Activated naive CD4-positive, alpha-beta T cell treated with anti-CD3 and anti-CD28 coated beads for 36 hours (primary cell): ENCODE measurements around the gene ZNF365. TPM values are rescaled to one million over a fixed set of nuclear protein-coding genes. Genes with fewer than 3 reads are reported as not detected.
"Not testable (repeated sequence)": the region's sequence is repeated elsewhere in the genome, so short reads cannot be mapped to it uniquely, and the experiment has no call there.

Source experiments
- CTCF ChIA-PET: fragments of 350-600 bp; sonication (Branson Sonifier 250); formaldehyde crosslinking; loops from one replicate; lab custom pipeline; 2021; ENCODE audit warnings: antibody characterized with exemption; lab: Charles Lee
- DNase-seq: peaks from one replicate; pipeline ENCODE4 v3.0.0-alpha.2; 2020
- H3K27ac Mint-ChIP-seq: one replicate; pipeline ENCODE4 v1.8.0; 2021; ENCODE audit warnings: mild to moderate bottlenecking, mixed read lengths
- H3K27me3 Mint-ChIP-seq: one replicate; pipeline ENCODE4 v1.8.0; 2021; ENCODE audit warnings: low read depth, mixed read lengths
- H3K36me3 Mint-ChIP-seq: one replicate; pipeline ENCODE4 v1.8.0; 2021; ENCODE audit warnings: low read depth, mixed read lengths
- H3K4me1 Mint-ChIP-seq: one replicate; pipeline ENCODE4 v1.8.0; 2021; ENCODE audit warnings: low read depth, mixed read lengths
- H3K4me3 Mint-ChIP-seq: one replicate; pipeline ENCODE4 v1.8.0; 2021; ENCODE audit warnings: mild to moderate bottlenecking, moderate library complexity, mixed read lengths
- H3K9me3 Mint-ChIP-seq: one replicate; pipeline ENCODE4 v1.8.0; 2021; ENCODE audit warnings: mixed read lengths
- intact Hi-C: fragments of 100-400 bp; cut with micrococcal nuclease; formaldehyde crosslinking; loops from one replicate; pipeline ENCODE4 v1.15.1; 2023
- total RNA-seq, 2 experiments: library from RNA; stranded (reverse); gene quantifications; one replicate each; pipeline ENCODE4 v1.2.3, GENCODE V29; 2021

Gene ZNF365
- total RNA-seq, 2 experiments from 2014 or later, result 0.10 TPM; not detected in 1

- intact Hi-C loops, result no loop called here
- DNase-seq, result no peak
- Mint-ChIP-seq H3K4me3 (no peak overlapping the region), H3K36me3 (no peaks in the 10 kb centered on the region), H3K9me3 (no peaks in the 10 kb centered on the region), H3K4me1 (no peaks in the 10 kb centered on the region), H3K27ac (no peak overlapping the region), H3K27me3 (peaks cover 12% of the 10 kb centered on the region)
- CTCF ChIA-PET, result no interaction called here
Measured at GRCh38 chr10:62399211-62399610, 25.0 kb downstream of the ZNF365 start.

- no peak for DNase-seq
- peaks cover 9% of the 10 kb centered on the region for H3K27me3 Mint-ChIP-seq
- intact Hi-C loops, result no loop called here
- H3K9me3 Mint-ChIP-seq, result peaks cover 2% of the 10 kb centered on the region
- CTCF ChIA-PET, result no interaction called here
- H3K27ac Mint-ChIP-seq, result no peak overlapping the region
- H3K4me1 Mint-ChIP-seq, result no peaks in the 10 kb centered on the region
- no peak overlapping the region for H3K4me3 Mint-ChIP-seq
- H3K36me3 Mint-ChIP-seq, result peaks cover 2% of the 10 kb centered on the region
Measured at GRCh38 chr10:62402508-62402907, 28.3 kb downstream of the ZNF365 start.

DNA sequence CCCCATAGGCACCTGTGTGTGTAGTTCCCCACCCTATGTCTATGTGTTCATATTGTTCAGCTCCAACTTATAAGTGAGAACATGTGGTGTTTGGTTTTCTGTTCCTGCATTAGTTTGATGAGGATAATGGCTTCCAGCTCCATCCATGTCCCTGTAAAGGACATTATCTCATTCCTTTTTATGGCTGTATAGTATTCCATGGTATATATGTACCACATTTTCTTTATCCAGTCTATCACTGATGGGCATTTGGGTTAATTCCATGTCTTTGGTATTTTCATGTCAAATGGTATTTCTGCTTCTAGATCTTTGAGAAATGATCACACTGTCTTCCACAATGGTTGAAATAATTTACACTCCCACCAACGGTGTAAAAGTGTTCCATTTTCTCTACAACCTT is 36.4 kb downstream of the ZNF365 start:
- H3K27ac Mint-ChIP-seq, H3K36me3 Mint-ChIP-seq, H3K4me3 Mint-ChIP-seq, DNase-seq, H3K4me1 Mint-ChIP-seq, intact Hi-C loops: not testable (repeated sequence)
- Mint-ChIP-seq H3K9me3 (peaks cover 15% of the 10 kb centered on the region), H3K27me3 (peaks cover 15% of the 10 kb centered on the region)
- CTCF ChIA-PET, result interaction anchor here (1.8 kb wide), 1 partner anchor 146 kb away, joined by 5 read pairs; no protein-coding TSS in a partner anchor

- H3K4me3 Mint-ChIP-seq, H3K27ac Mint-ChIP-seq, H3K36me3 Mint-ChIP-seq, DNase-seq, H3K4me1 Mint-ChIP-seq, intact Hi-C loops: not testable (repeated sequence)
- Mint-ChIP-seq H3K27me3 (peaks cover 16% of the 10 kb centered on the region), H3K9me3 (peaks cover 15% of the 10 kb centered on the region)
- CTCF ChIA-PET, result interaction anchor here (1.8 kb wide), 1 partner anchor 146 kb away, joined by 5 read pairs; no protein-coding TSS in a partner anchor
Measured at GRCh38 chr10:62410934-62411333, 36.8 kb downstream of the ZNF365 start.

GRCh38 chr10:62413048-62413447 is 38.9 kb downstream of the ZNF365 start:
- peaks cover 5% of the 10 kb centered on the region for H3K36me3 Mint-ChIP-seq
- peaks cover 10% of the 10 kb centered on the region for H3K9me3 Mint-ChIP-seq
- H3K27ac Mint-ChIP-seq, result no peak overlapping the region
- DNase-seq, result no peak
- H3K27me3 Mint-ChIP-seq, result peaks cover 24% of the 10 kb centered on the region
- no peak overlapping the region for H3K4me3 Mint-ChIP-seq
- H3K4me1 Mint-ChIP-seq, result no peaks in the 10 kb centered on the region
- intact Hi-C loops, result no loop called here
- CTCF ChIA-PET, result no interaction called here

GRCh38 chr10:62413652-62414051 is 39.5 kb downstream of the ZNF365 start:
- Mint-ChIP-seq H3K27ac (no peak overlapping the region), H3K9me3 (peaks cover 10% of the 10 kb centered on the region), H3K4me1 (no peaks in the 10 kb centered on the region), H3K27me3 (peaks cover 24% of the 10 kb centered on the region), H3K36me3 (peaks cover 5% of the 10 kb centered on the region), H3K4me3 (no peak overlapping the region)
- DNase-seq, result no peak
- intact Hi-C loops, result no loop called here
- CTCF ChIA-PET, result interaction anchor here (0.7 kb wide), 1 partner anchor 786 kb away, joined by 3 read pairs; no protein-coding TSS in a partner anchor

- intact Hi-C loops, result no loop called here
Measured at GRCh38 chr10:62414359-62414758, 40.2 kb downstream of the ZNF365 start.

GRCh38 chr10:62422068-62422590 is 48.0 kb downstream of the ZNF365 start:
- Mint-ChIP-seq H3K4me3 (no peak overlapping the region), H3K27ac (no peak overlapping the region), H3K4me1 (peaks cover 28% of the 10 kb centered on the region), H3K9me3 (no peaks in the 10 kb centered on the region), H3K27me3 (peaks cover 11% of the 10 kb centered on the region), H3K36me3 (no peaks in the 10 kb centered on the region)
- CTCF ChIA-PET, result no interaction called here
- intact Hi-C loops, result no loop called here
- no peak for DNase-seq

More at GRCh38 chr10:62414359-62414758, 40.2 kb downstream of the ZNF365 start:
- Mint-ChIP-seq H3K36me3 (peaks cover 5% of the 10 kb centered on the region), H3K27me3 (peaks cover 27% of the 10 kb centered on the region), H3K9me3 (peaks cover 10% of the 10 kb centered on the region), H3K4me1 (no peaks in the 10 kb centered on the region), H3K4me3 (no peak overlapping the region), H3K27ac (no peak overlapping the region)
- no peak for DNase-seq
- CTCF ChIA-PET, result interaction anchor here (0.7 kb wide), 2 partner anchors 149 to 786 kb away, joined by 3 read pairs; no protein-coding TSS in a partner anchor

- Mint-ChIP-seq H3K9me3 (peaks cover 11% of the 10 kb centered on the region), H3K27ac (no peak overlapping the region), H3K36me3 (peaks cover 1% of the 10 kb centered on the region), H3K4me3 (no peak overlapping the region), H3K4me1 (peaks cover 28% of the 10 kb centered on the region), H3K27me3 (peaks cover 3% of the 10 kb centered on the region)
- intact Hi-C loops, result no loop called here
- CTCF ChIA-PET, result interaction anchor here (1.0 to 1.6 kb wide), 2 partner anchors 13 to 159 kb away, joined by 3 to 6 read pairs; no protein-coding TSS in a partner anchor
- no peak for DNase-seq
Measured at GRCh38 chr10:62424026-62424425, 49.9 kb downstream of the ZNF365 start.

DNA sequence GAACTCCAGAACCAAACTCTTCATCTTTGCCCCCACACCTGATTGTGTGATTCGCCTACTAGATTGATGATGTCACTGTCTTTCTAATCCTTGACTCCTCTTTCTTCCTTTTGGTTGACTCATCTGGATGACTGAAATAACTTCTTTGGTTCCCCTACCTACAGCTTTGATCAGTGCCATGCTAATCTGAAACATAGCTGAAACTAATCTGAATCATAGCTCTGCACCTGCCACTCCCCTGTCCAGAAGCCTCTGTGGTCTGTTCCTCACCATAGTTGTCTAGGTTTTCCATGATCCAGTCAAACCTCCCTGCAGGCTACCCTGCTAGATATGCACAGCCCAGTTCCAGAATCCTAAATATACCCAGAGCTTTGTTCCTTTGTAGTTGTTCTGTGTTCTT is 51.9 kb downstream of the ZNF365 start:
- H3K4me1 Mint-ChIP-seq, result peaks cover 28% of the 10 kb centered on the region
- no peaks in the 10 kb centered on the region for H3K27me3 Mint-ChIP-seq
- CTCF ChIA-PET, result interaction anchor here (0.7 to 1.5 kb wide), 2 partner anchors 8 to 12 kb away, joined by 3 to 8 read pairs; no protein-coding TSS in a partner anchor
- intact Hi-C loops, result loop anchor here (1.0 to 5.0 kb wide), 18 partner anchors 74 to 1281 kb away; partner anchors contain the start of genes EGR2 and NRBF2
- peaks cover 1% of the 10 kb centered on the region for H3K36me3 Mint-ChIP-seq
- peaks cover 12% of the 10 kb centered on the region for H3K9me3 Mint-ChIP-seq
- H3K27ac Mint-ChIP-seq, result peak overlapping the region; percentile 12
- H3K4me3 Mint-ChIP-seq, result no peak overlapping the region
- peak; percentile 64 for DNase-seq

DNA sequence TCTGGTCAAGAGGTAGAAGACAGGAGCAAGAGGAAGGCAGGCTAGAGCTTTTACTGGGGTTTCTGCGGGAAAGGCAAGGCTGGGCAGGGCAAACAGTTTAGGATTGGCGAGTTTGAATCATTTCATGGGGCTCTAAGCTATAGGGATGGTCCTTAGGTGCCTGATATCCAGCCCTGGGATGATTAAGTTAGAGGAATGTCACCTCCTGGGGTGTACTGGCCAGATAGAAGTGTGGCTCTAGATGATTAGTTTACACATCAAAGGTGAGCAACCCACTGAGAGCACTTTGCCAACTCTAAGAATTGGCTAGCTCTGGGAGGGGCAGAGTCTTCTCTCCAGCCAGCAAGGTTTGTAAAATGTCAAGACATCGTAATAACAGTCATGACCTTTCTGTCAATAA is 52.4 kb downstream of the ZNF365 start:
- Mint-ChIP-seq H3K27ac (peak overlapping the region; percentile 12), H3K4me1 (peaks cover 30% of the 10 kb centered on the region), H3K4me3 (no peak overlapping the region), H3K27me3 (no peaks in the 10 kb centered on the region), H3K36me3 (peaks cover 1% of the 10 kb centered on the region), H3K9me3 (peaks cover 12% of the 10 kb centered on the region)
- DNase-seq, result no peak
- intact Hi-C loops, result loop anchor here (1.0 to 5.0 kb wide), 18 partner anchors 74 to 1281 kb away; partner anchors contain the start of genes EGR2 and NRBF2
- CTCF ChIA-PET, result interaction anchor here (0.7 to 1.5 kb wide), 2 partner anchors 8 to 12 kb away, joined by 3 to 8 read pairs; no protein-coding TSS in a partner anchor

DNA sequence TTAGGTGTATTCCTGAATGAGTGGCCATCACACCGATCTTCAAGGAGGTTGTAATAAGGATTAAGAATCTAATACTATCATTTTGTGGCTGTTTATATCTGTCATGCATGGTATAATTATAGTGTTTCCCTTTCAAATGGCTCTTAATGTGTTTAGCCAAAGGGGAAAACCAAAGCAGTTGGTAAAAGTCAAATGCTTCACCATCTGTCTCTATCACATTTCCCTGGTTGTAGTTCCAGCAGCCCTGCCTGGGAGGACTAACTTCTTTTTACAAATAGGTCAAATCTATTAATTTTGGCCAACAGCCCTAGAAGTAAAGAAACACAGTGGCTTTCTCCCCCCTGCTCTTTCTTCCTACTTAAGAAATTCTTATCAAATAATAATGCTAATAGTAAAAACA is 56.7 kb downstream of the ZNF365 start:
- no peak for DNase-seq
- peaks cover 1% of the 10 kb centered on the region for H3K36me3 Mint-ChIP-seq
- no peak overlapping the region for H3K27ac Mint-ChIP-seq
- peaks cover 12% of the 10 kb centered on the region for H3K9me3 Mint-ChIP-seq
- H3K4me1 Mint-ChIP-seq, result peaks cover 33% of the 10 kb centered on the region
- no peak overlapping the region for H3K4me3 Mint-ChIP-seq
- peaks cover 10% of the 10 kb centered on the region for H3K27me3 Mint-ChIP-seq
- intact Hi-C loops, result no loop called here
- CTCF ChIA-PET, result no interaction called here
